H1 (cell line): ENCODE measurements around the gene BACE2. TPM values are rescaled to one million over a fixed set of nuclear protein-coding genes. Genes with fewer than 3 reads are reported as not detected.

Experiments used
- CTCF ChIA-PET: fragments of 300-600 bp; sonication (Branson Sonifier 250); formaldehyde crosslinking; loops from one replicate; lab custom pipeline; 2021; ENCODE audit not compliant: partially characterized antibody; lab: Charles Lee
- POLR2A ChIA-PET: fragments of 300-600 bp; sonication (Branson Sonifier 250); formaldehyde crosslinking; loops from one replicate; lab custom pipeline; 2021; ENCODE audit warnings: inconsistent platforms; ENCODE audit not compliant: partially characterized antibody; lab: Charles Lee
- DNase-seq, 2 experiments: peaks; one replicate each; pipeline versions ENCODE4 v3.0.0 to v3.0.0-alpha.2; 2010 to 2022; ENCODE audit warnings: low spot score in 2 of 2, low read depth in 1 of 2, mixed read lengths in 1 of 2
- FAIRE-seq: peaks from 2 replicates; lab custom pipeline; 2011; peaks lifted over from hg19 to GRCh38; lab: Jason Lieb, UNC
- H2AFZ ChIP-seq: 2 replicates; pipeline ENCODE4 v1.8.1; 2012; ENCODE audit warnings: low read length, inconsistent platforms
- H2AK5ac ChIP-seq: 2 replicates; pipeline ENCODE4 v1.6.1; 2013; ENCODE audit warnings: low read depth, low read length
- H2BK120ac ChIP-seq: replicated peaks from 2 replicates; pipeline ENCODE3; 2013; ENCODE audit warnings: low read depth, low read length, inconsistent platforms
- H2BK12ac ChIP-seq: 2 replicates; pipeline ENCODE4 v1.6.1; 2013; ENCODE audit warnings: low read depth, low read length
- H2BK15ac ChIP-seq: 2 replicates; pipeline ENCODE4 v1.6.1; 2013; ENCODE audit warnings: low read length
- H2BK20ac ChIP-seq: 2 replicates; pipeline ENCODE4 v1.6.1; 2013; ENCODE audit warnings: low read length
- H2BK5ac ChIP-seq: 2 replicates; pipeline ENCODE4 v1.6.1; 2013; ENCODE audit warnings: low read depth, low read length
- H3K14ac ChIP-seq: 2 replicates; pipeline ENCODE4 v1.6.1; 2013; ENCODE audit warnings: inconsistent platforms; ENCODE audit not compliant: insufficient read length
- H3K18ac ChIP-seq: 2 replicates; pipeline ENCODE4 v1.6.1; 2013; ENCODE audit warnings: low read length; ENCODE audit errors: extremely low read depth
- H3K23ac ChIP-seq: 2 replicates; pipeline ENCODE4 v1.6.1; 2013; ENCODE audit warnings: inconsistent platforms; ENCODE audit not compliant: insufficient read length
- H3K23me2 ChIP-seq: 2 replicates; pipeline ENCODE4 v1.6.1; 2013; ENCODE audit warnings: low read depth, low read length
- H3K27ac ChIP-seq: 2 replicates; pipeline ENCODE4 v1.6.1; 2011; ENCODE audit warnings: low read depth, low read length, inconsistent platforms
- H3K27me3 ChIP-seq, 4 experiments: replicated peaks in 1 of 4; 1 replicate in 1 of 4; 2 replicates in 3 of 4; pipeline versions ENCODE4 v1.6.1 to v1.8.1; 2011 to 2013; ENCODE audit warnings: low read length in 3 of 4, mild to moderate bottlenecking in 3 of 4, inconsistent platforms in 2 of 4, mixed read lengths in 2 of 4, moderate library complexity in 1 of 4; ENCODE audit not compliant: control insufficient read depth in 3 of 4, insufficient read depth in 3 of 4; ENCODE audit errors: extremely low read depth in 1 of 4
- H3K36me3 ChIP-seq, 4 experiments: 2 replicates each; pipeline versions ENCODE4 v1.6.1 to v1.8.1; 2011 to 2013; ENCODE audit warnings: mild to moderate bottlenecking in 4 of 4, low read length in 3 of 4, moderate library complexity in 2 of 4, control low read depth in 1 of 4, inconsistent platforms in 1 of 4; ENCODE audit not compliant: insufficient read depth in 4 of 4, control insufficient read depth in 2 of 4
- H3K4ac ChIP-seq: replicated peaks from 2 replicates; pipeline ENCODE3; 2013; ENCODE audit warnings: low read length, low read depth, mixed read lengths, inconsistent platforms; ENCODE audit not compliant: insufficient read length
- H3K4me1 ChIP-seq, 4 experiments: replicated peaks in 1 of 4; 1 replicate in 1 of 4; 2 replicates in 3 of 4; pipeline versions ENCODE4 v1.6.1 to v1.8.1; 2011 to 2013; ENCODE audit warnings: low read length in 3 of 4, inconsistent platforms in 2 of 4, mixed read lengths in 1 of 4; ENCODE audit not compliant: insufficient read depth in 4 of 4, control insufficient read depth in 3 of 4
- H3K4me2 ChIP-seq, 2 experiments: 2 replicates each; pipeline versions ENCODE4 v1.6.1 to v1.8.1; 2011 to 2013; ENCODE audit warnings: low read depth in 2 of 2, low read length in 2 of 2, control low read depth in 1 of 2, inconsistent platforms in 1 of 2, mild to moderate bottlenecking in 1 of 2; ENCODE audit not compliant: insufficient read depth in 1 of 2
- H3K4me3 ChIP-seq, 4 experiments: fragments of 200-600, 300-600 bp in 1 of 4; sonication (generic), shearing (Covaris generic), sonication (Bioruptor Twin) in 1 of 4; 2 replicates each; pipeline versions ENCODE4 v1.5.1 to v1.8.1; 2011 to 2016; ENCODE audit warnings: low read length in 4 of 4, low read depth in 3 of 4, control low read depth in 2 of 4, inconsistent platforms in 2 of 4, mild to moderate bottlenecking in 2 of 4, mixed read lengths in 1 of 4, moderate library complexity in 1 of 4; ENCODE audit not compliant: insufficient read depth in 2 of 4; ENCODE audit errors: extremely low read depth in 1 of 4
- H3K56ac ChIP-seq: replicated peaks from 2 replicates; pipeline ENCODE3; 2013; ENCODE audit warnings: low read depth, mild to moderate bottlenecking, mixed read lengths, low read length, inconsistent platforms; ENCODE audit not compliant: insufficient read length
- H3K79me1 ChIP-seq: 2 replicates; pipeline ENCODE4 v1.6.1; 2013; ENCODE audit warnings: low read depth, low read length, control low read depth
- H3K79me2 ChIP-seq, 2 experiments: 2 replicates each; pipeline versions ENCODE4 v1.6.1 to v1.8.1; 2012 to 2013; ENCODE audit warnings: low read length in 2 of 2, mild to moderate bottlenecking in 2 of 2, inconsistent platforms in 1 of 2; ENCODE audit not compliant: insufficient read depth in 2 of 2, control insufficient read depth in 1 of 2
- H3K9ac ChIP-seq, 4 experiments: replicated peaks in 1 of 4; 1 replicate in 1 of 4; 2 replicates in 3 of 4; pipeline versions ENCODE4 v1.6.1 to v1.8.1; 2011 to 2013; ENCODE audit warnings: low read depth in 3 of 4, low read length in 3 of 4, control low read depth in 2 of 4, mild to moderate bottlenecking in 2 of 4, moderate library complexity in 2 of 4, inconsistent platforms in 1 of 4; ENCODE audit errors: extremely low read depth in 1 of 4
- H3K9me3 ChIP-seq, 2 experiments: 2 replicates each; pipeline versions ENCODE4 v1.6.1 to v1.8.1; 2012 to 2013; ENCODE audit warnings: mild to moderate bottlenecking in 2 of 2, moderate library complexity in 2 of 2, control low read depth in 1 of 2, inconsistent platforms in 1 of 2, low read depth in 1 of 2, low read length in 1 of 2, mixed read lengths in 1 of 2; ENCODE audit not compliant: insufficient read depth in 2 of 2
- H4K20me1 ChIP-seq, 2 experiments: replicated peaks in 1 of 2; 2 replicates each; pipeline versions ENCODE3 to v1.8.1; 2011 to 2013; ENCODE audit warnings: inconsistent platforms in 2 of 2, low read length in 2 of 2, mild to moderate bottlenecking in 1 of 2; ENCODE audit not compliant: insufficient read depth in 2 of 2, control insufficient read depth in 1 of 2
- H4K5ac ChIP-seq: 2 replicates; pipeline ENCODE4 v1.6.1; 2013; ENCODE audit warnings: low read length, low read depth, mixed read lengths, inconsistent platforms; ENCODE audit not compliant: insufficient read length
- H4K8ac ChIP-seq: 2 replicates; pipeline ENCODE4 v1.8.0; 2013; ENCODE audit warnings: mild to moderate bottlenecking, moderate library complexity, low read length, inconsistent platforms; ENCODE audit not compliant: insufficient read depth; ENCODE audit errors: extremely low read depth
- H4K91ac ChIP-seq: replicated peaks from 2 replicates; pipeline ENCODE3; 2013; ENCODE audit warnings: low read length, mixed read lengths, inconsistent platforms; ENCODE audit not compliant: insufficient read length
- FOSL1 ChIP-seq: IDR thresholded peaks from 2 replicates; pipeline ENCODE4 v1.6.1; 2011; ENCODE audit warnings: mild to moderate bottlenecking, low read depth, low read length, moderate library complexity; ENCODE audit not compliant: insufficient read depth
- MAX ChIP-seq: IDR thresholded peaks from 2 replicates; pipeline ENCODE4 v1.6.1; 2012; ENCODE audit warnings: inconsistent platforms
- NANOG ChIP-seq: IDR thresholded peaks from 2 replicates; pipeline ENCODE4 v1.6.1; 2011; ENCODE audit warnings: low read length, low read depth, mild to moderate bottlenecking, inconsistent platforms; ENCODE audit not compliant: insufficient read depth, poor library complexity, severe bottlenecking
- WGBS, 2 experiments: shearing (Covaris generic) in 1 of 2; methylation state at CpG; one replicate each; pipeline versions ENCODE4 v1.1.6 to v1.1.7; 2013 to 2015; ENCODE audit warnings: low lambda C conversion rate in 2 of 2, mixed read lengths in 2 of 2, inconsistent platforms in 1 of 2, low coverage in 1 of 2, missing lambda C conversion rate in 1 of 2; ENCODE audit not compliant: insufficient replicate concordance in 2 of 2, insufficient coverage in 1 of 2, insufficient read length in 1 of 2; ENCODE audit errors: extremely low coverage in 1 of 2, missing lambda C conversion rate in 1 of 2; 5-methylcytosine and 5-hydroxymethylcytosine counted together
- polyA plus RNA-seq, 7 experiments: library from polyadenylated mRNA; depleted of rRNA in 3 of 7; stranded (reverse) in 5 of 7; unstranded in 2 of 7; fragments of >200 nt in 5 of 7; fragments of 200-250 nt in 2 of 7; gene quantifications; 1 replicate in 5 of 7; 2 replicates in 1 of 7; 4 replicates in 1 of 7; pipeline versions ENCODE4 v1.2.1 to v1.2.3, GENCODE V29; 2011 to 2013; ENCODE audit warnings: missing spikeins in 2 of 7, mixed read lengths in 2 of 7
- total RNA-seq: library from RNA; stranded (reverse); fragmentation: NEBNext Ultra II Directional; extraction: Animal tissue kit (Norgen Biotek cat#: 25700); gene quantifications from 2 replicates; pipeline ENCODE4 v1.2.1, GENCODE V29; 2021

The BACE2 gene
- total and polyA plus RNA-seq, 2 of the 8 experiments (the other 6 are each of a cell fraction or from before 2014, with no cell fraction given), result 8.1 to 10.9 TPM

GRCh38 chr21:41199588-41199987 lies 31.6 kb downstream of the BACE2 start:
- H3K18ac ChIP-seq, result no peak overlapping the region
- no peaks in the 10 kb centered on the region for H3K27me3 ChIP-seq
- H3K4me1 ChIP-seq, result no peaks in the 10 kb centered on the region; a peak in 1 of 7 replicates
- no peaks in the 10 kb centered on the region; the same call in 1 of the 2 replicates for H3K79me1 ChIP-seq
- DNase-seq (no peak), FAIRE-seq (no peak)
- H2BK20ac ChIP-seq, result no peak overlapping the region
- H4K20me1 ChIP-seq, result no peaks in the 10 kb centered on the region
- no peak overlapping the region for H2BK120ac ChIP-seq
- ChIA-PET CTCF (interaction anchor here (0.7 to 1.5 kb wide), 4 partner anchors 8 to 169 kb away, joined by 3 read pairs; no protein-coding TSS in a partner anchor), POLR2A (no interaction called here)
- no peak for TF ChIP-seq NANOG
- TF ChIP-seq MAX, result no peak
- TF ChIP-seq FOSL1, result no peak
- no peak overlapping the region for H2AFZ ChIP-seq
- no peak overlapping the region for H4K8ac ChIP-seq
- 90% methylated on average over 10 of the region's 10 CpGs; no CpG with 5 or more reads in 1 of the 2 experiments for WGBS, 2 experiments
- H2AK5ac ChIP-seq, result no peak overlapping the region
- no peak overlapping the region for H3K4me2 ChIP-seq
- H3K56ac ChIP-seq, result no peak overlapping the region
- H3K36me3 ChIP-seq, result no peaks in the 10 kb centered on the region
- no peaks in the 10 kb centered on the region for H3K9me3 ChIP-seq
- H3K23me2 ChIP-seq, result no peaks in the 10 kb centered on the region
- H3K4me3 ChIP-seq, result no peak overlapping the region
- H4K91ac ChIP-seq, result no peak overlapping the region
- no peak overlapping the region for H2BK5ac ChIP-seq
- no peak overlapping the region for H3K9ac ChIP-seq
- H3K27ac ChIP-seq, result no peak overlapping the region
- H2BK12ac ChIP-seq, result no peak overlapping the region
- no peak overlapping the region for H2BK15ac ChIP-seq
- no peaks in the 10 kb centered on the region for H3K79me2 ChIP-seq
- no peak overlapping the region for H3K23ac ChIP-seq
- H3K14ac ChIP-seq, result no peak overlapping the region
- no peak overlapping the region for H4K5ac ChIP-seq
- H3K4ac ChIP-seq, result no peak overlapping the region
